Thoracic aorta (tissue), 2 donors: Measurements from ENCODE around the gene CD300E. TPM values are rescaled to one million over a fixed set of nuclear protein-coding genes. Genes with fewer than 3 reads are reported as not detected.

ENCODE experiments used
- ATAC-seq: fragments of 150-250 bp; one replicate; pipeline ENCODE4 v1.8.0; 2017; ENCODE audit warnings: low read depth; ENCODE audit not compliant: insufficient number of reproducible peaks, low FRiP score
- DNase-seq: peaks from one replicate; pipeline ENCODE4 v3.0.0-alpha.2; 2020; ENCODE audit warnings: low spot score
- H3K27ac ChIP-seq, 2 donors: fragments of 200-600 bp; sonication (generic); 1 replicate in 1 of 2; 2 replicates in 1 of 2; pipeline ENCODE4 v1.5.1; 2016; ENCODE audit warnings: mild to moderate bottlenecking in 2 of 2, moderate library complexity in 2 of 2
- H3K27me3 ChIP-seq: fragments of 200-600 bp; sonication (generic); replicated peaks from 2 replicates; pipeline ENCODE4 v1.6.0; 2016; ENCODE audit warnings: mild to moderate bottlenecking; ENCODE audit not compliant: insufficient read depth
- H3K36me3 ChIP-seq: fragments of 200-600 bp; sonication (generic); one replicate; pipeline ENCODE4 v1.5.1; 2016
- H3K4me1 ChIP-seq, 2 donors: fragments of 200-600 bp; sonication (generic); 1 replicate in 1 of 2; 2 replicates in 1 of 2; pipeline versions ENCODE4 v1.5.1 to v1.6.0; 2016; ENCODE audit warnings: low read depth in 2 of 2, mild to moderate bottlenecking in 1 of 2; ENCODE audit not compliant: control insufficient read depth in 1 of 2
- H3K4me3 ChIP-seq: fragments of 200-600 bp; sonication (generic); 2 replicates; pipeline ENCODE4 v1.5.1; 2016; ENCODE audit warnings: mild to moderate bottlenecking
- H3K9me3 ChIP-seq: fragments of 200-600 bp; sonication (generic); 2 replicates; pipeline ENCODE4 v1.5.1; 2016
- CTCF ChIP-seq: fragments of 200-600 bp; sonication (generic); IDR thresholded peaks from one replicate; pipeline ENCODE4 v1.5.1; 2019; ENCODE audit warnings: antibody characterized with exemption
- total RNA-seq, 2 donors: library from RNA; depleted of rRNA; stranded (reverse); fragments of >200 nt; gene quantifications; one replicate each; pipeline versions ENCODE4 v1.1.0 to v1.2.3, GENCODE V29; 2016

CD300E gene
- total RNA-seq, 2 donors from 2014 or later: 0.14 to 10.4 TPM

GRCh38 chr17:74571621-74572270 lies 51.8 kb downstream of the CD300E start:
- Histone ChIP-seq H3K4me1 (peaks cover 0 to 4% of the 10 kb centered on the region in 2 donors), H3K27ac (no peak overlapping the region), H3K9me3 (no peaks in the 10 kb centered on the region), H3K27me3 (no peaks in the 10 kb centered on the region), H3K36me3 (no peaks in the 10 kb centered on the region), H3K4me3 (no peak overlapping the region)
- ATAC-seq: no peak
- no peak for DNase-seq
- TF ChIP-seq CTCF: no peak

DNA sequence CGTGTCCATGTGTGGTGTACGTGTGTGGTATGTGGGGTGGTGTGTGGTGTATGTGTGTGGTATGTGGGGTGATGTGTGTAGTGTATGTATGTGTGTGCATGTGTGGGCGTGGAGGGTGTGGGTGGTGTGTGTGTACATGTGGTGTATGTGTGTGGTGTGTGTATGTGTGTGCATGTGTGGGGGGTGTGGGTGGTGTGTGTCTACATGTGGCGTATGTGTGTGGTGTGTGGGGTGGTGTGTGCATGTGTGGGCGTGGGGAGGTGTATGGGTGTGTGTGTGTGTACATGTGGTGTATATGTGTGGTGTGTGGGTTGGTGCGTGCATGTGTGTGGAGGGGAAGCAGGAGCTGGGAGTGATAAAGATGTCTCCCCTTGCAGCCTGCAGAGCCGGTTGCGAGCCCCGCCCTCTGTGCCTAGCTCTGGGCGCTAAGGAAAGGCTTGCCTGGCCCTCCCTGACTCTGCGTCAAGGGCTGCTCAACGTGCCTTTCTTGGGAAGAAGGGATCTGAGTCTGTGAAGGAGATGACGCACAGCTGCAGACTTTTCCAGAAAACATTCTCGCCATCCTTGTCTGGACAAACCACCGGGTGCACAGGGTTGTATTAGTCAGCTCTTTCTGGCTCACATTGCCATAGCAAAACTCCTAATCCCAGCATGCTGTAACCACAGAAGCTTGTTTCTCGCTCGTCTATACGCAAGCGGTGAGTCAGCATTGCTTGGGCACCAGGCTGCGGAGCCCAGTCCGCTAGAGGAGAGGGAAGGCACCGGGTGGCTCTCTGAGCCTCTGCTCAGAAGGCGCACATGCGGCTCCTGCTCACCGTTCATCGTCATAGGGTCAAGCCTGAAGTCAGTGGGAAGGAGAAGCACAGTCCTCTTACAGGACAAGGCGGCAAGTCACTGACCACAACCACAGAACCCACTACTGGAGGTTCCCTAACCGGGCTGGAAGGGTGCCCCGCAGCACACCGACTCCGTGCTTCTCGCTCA lies 54.2 kb downstream of the CD300E start:
- Histone ChIP-seq H3K36me3 (no peaks in the 10 kb centered on the region), H3K27ac (no peak overlapping the region), H3K4me3 (no peak overlapping the region), H3K27me3 (no peaks in the 10 kb centered on the region), H3K9me3 (no peaks in the 10 kb centered on the region), H3K4me1 (peaks cover 0 to 4% of the 10 kb centered on the region in 2 donors)
- ATAC-seq (peak; percentile 66), DNase-seq (peak; percentile 35)
- TF ChIP-seq CTCF: no peak

- DNase-seq (no peak), ATAC-seq (no peak)
- H3K27me3 ChIP-seq: no peaks in the 10 kb centered on the region
- no peaks in the 10 kb centered on the region for H3K9me3 ChIP-seq
- no peak overlapping the region for H3K4me3 ChIP-seq
- TF ChIP-seq CTCF: no peak
- H3K36me3 ChIP-seq: no peaks in the 10 kb centered on the region
- H3K4me1 ChIP-seq: peaks cover 0 to 4% of the 10 kb centered on the region in 2 donors
- no peak overlapping the region for H3K27ac ChIP-seq
Observed at GRCh38 chr17:74568106-74568873, 55.2 kb downstream of the CD300E start.

DNA sequence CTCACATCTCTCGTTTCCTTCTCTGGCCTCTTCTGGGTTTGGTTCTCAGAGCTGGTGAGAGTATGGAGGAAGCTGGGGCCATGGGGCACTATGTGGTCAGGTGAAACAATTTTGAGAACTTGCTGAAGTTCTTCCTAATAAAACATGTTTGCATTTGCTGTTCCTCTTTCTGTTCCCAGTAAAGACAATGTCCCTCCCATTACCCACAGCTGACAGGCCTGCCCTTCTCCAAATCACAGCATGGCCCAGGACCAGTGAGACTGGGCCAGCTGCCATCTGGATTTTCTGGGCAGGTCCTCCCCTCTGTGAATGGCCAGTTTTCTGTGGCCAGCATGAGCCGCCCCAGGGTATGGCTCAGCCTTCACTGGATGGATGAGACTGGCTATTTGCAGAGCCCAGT lies 56.1 kb downstream of the CD300E start, which contains the start of gene CD300H:
Gene CD300H, minus strand, starts transcription at position 113 of the 400 bp plus-strand sequence.
- H3K4me3 ChIP-seq: no peak within 1 kb of the TSS
- no peak for ATAC-seq
- DNase-seq: no peak
- no peaks in the 10 kb centered on the region for H3K27me3 ChIP-seq
- no peak for TF ChIP-seq CTCF
- peaks cover 0 to 4% of the 10 kb centered on the region in 2 donors for H3K4me1 ChIP-seq
- no peak within 1 kb of the TSS for H3K27ac ChIP-seq
- no peaks in the 10 kb centered on the region for H3K9me3 ChIP-seq
- H3K36me3 ChIP-seq: no peaks in the 10 kb centered on the region
